Tibial nerve (tissue), 4 donors: Measurements from ENCODE around the gene MEP1B. TPM values are rescaled to one million over a fixed set of nuclear protein-coding genes. Genes with fewer than 3 reads are reported as not detected.

ENCODE experiments used
- DNase-seq, 2 donors: peaks; one replicate each; pipeline ENCODE4 v3.0.0-alpha.2; 2019; ENCODE audit warnings: low spot score in 2 of 2
- H3K27ac ChIP-seq, 4 donors: fragments of 200-600 bp; sonication (generic) in 3 of 4; one replicate each; pipeline ENCODE4 v1.5.1; 2017 to 2019; ENCODE audit warnings: mild to moderate bottlenecking in 1 of 4
- H3K27me3 ChIP-seq, 2 donors: fragments of 200-600 bp; sonication (generic) in 1 of 2; one replicate each; pipeline versions ENCODE4 v1.5.1 to v1.6.0; 2017 to 2019
- H3K36me3 ChIP-seq, 3 donors: fragments of 200-600 bp; sonication (generic); one replicate each; pipeline ENCODE4 v1.5.1; 2018 to 2019
- H3K4me1 ChIP-seq, 4 donors: fragments of 200-600 bp; sonication (generic) in 3 of 4; one replicate each; pipeline ENCODE4 v1.5.1; 2017 to 2019
- H3K4me3 ChIP-seq, 4 donors: fragments of 200-600 bp; sonication (generic) in 3 of 4; one replicate each; pipeline ENCODE4 v1.5.1; 2017 to 2019; ENCODE audit warnings: mild to moderate bottlenecking in 1 of 4, moderate library complexity in 1 of 4
- H3K9me3 ChIP-seq, 4 donors: fragments of 200-600 bp; sonication (generic) in 3 of 4; one replicate each; pipeline ENCODE4 v1.5.1; 2017 to 2019
- CTCF ChIP-seq, 5 experiments: fragments of 200-600 bp in 3 of 5; fragments of 450-650 bp in 2 of 5; sonication (generic) in 3 of 5; IDR thresholded peaks; one replicate each; pipeline ENCODE4 v1.5.1; 2016 to 2019; ENCODE audit warnings: antibody characterized with exemption in 5 of 5, mild to moderate bottlenecking in 3 of 5, moderate library complexity in 2 of 5
- EP300 ChIP-seq, 2 donors: sonication (generic); formaldehyde crosslinking; IDR thresholded peaks; one replicate each; pipeline ENCODE4 v1.6.1; 2017; ENCODE audit warnings: antibody characterized with exemption in 2 of 2, mild to moderate bottlenecking in 1 of 2
- POLR2A ChIP-seq, 2 donors: fragments of 450-650 bp; IDR thresholded peaks; one replicate each; pipeline ENCODE4 v1.6.1; 2017; ENCODE audit warnings: antibody characterized with exemption in 2 of 2, mild to moderate bottlenecking in 2 of 2, moderate library complexity in 2 of 2
- WGBS, 2 donors: methylation state at CpG; one replicate each; pipeline ENCODE4 v1.1.5; 2018; 5-methylcytosine and 5-hydroxymethylcytosine counted together
- total RNA-seq, 4 donors: library from RNA; depleted of rRNA; stranded (reverse); fragments of >200 nt; gene quantifications; one replicate each; pipeline ENCODE4 v1.1.0, GENCODE V29; 2016

The MEP1B gene
- total RNA-seq, 4 donors from 2014 or later: not detected

GRCh38 chr18:32252141-32252860 is 62.5 kb downstream of the MEP1B start:
- WGBS, 2 donors: 53 to 56% methylated on average over 8 of the region's 8 CpGs
- no peak overlapping the region for H3K4me3 ChIP-seq
- no peaks in the 10 kb centered on the region for H3K27me3 ChIP-seq
- no peak for DNase-seq
- H3K4me1 ChIP-seq: no peaks in the 10 kb centered on the region
- H3K9me3 ChIP-seq: no peaks in the 10 kb centered on the region
- H3K27ac ChIP-seq: no peak overlapping the region
- no peaks in the 10 kb centered on the region for H3K36me3 ChIP-seq
- TF ChIP-seq EP300 (IDR thresholded peaks at IDR 0.05) (no peak), CTCF (IDR thresholded peaks at IDR 0.05) (no peak), POLR2A (IDR thresholded peaks at IDR 0.05) (no peak)

GRCh38 chr18:32255570-32255969 is 65.7 kb downstream of the MEP1B start:
- H3K27ac ChIP-seq: no peak overlapping the region
- 70 to 82% methylated on average over 3 of the region's 3 CpGs for WGBS, 2 donors
- no peaks in the 10 kb centered on the region for H3K9me3 ChIP-seq
- no peaks in the 10 kb centered on the region for H3K36me3 ChIP-seq
- no peak for DNase-seq
- no peaks in the 10 kb centered on the region for H3K27me3 ChIP-seq
- H3K4me1 ChIP-seq: no peaks in the 10 kb centered on the region
- no peak for TF ChIP-seq POLR2A (IDR thresholded peaks at IDR 0.05)
- TF ChIP-seq EP300 (IDR thresholded peaks at IDR 0.05): no peak
- no peak for TF ChIP-seq CTCF (IDR thresholded peaks at IDR 0.05)
- H3K4me3 ChIP-seq: no peak overlapping the region

GRCh38 chr18:32257084-32257785 is 67.4 kb downstream of the MEP1B start:
- Histone ChIP-seq H3K4me1 (no peaks in the 10 kb centered on the region), H3K4me3 (no peak overlapping the region), H3K9me3 (no peaks in the 10 kb centered on the region), H3K36me3 (no peaks in the 10 kb centered on the region), H3K27me3 (no peaks in the 10 kb centered on the region), H3K27ac (no peak overlapping the region)
- TF ChIP-seq EP300 (IDR thresholded peaks at IDR 0.05) (no peak), CTCF (IDR thresholded peaks at IDR 0.05) (no peak), POLR2A (IDR thresholded peaks at IDR 0.05) (no peak)
- DNase-seq: no peak
- WGBS, 2 donors: 77 to 78% methylated on average over 5 of the region's 5 CpGs

GRCh38 chr18:32258148-32258547 is 68.3 kb downstream of the MEP1B start:
- 84 to 86% methylated on average over 2 of the region's 2 CpGs for WGBS, 2 donors
- Histone ChIP-seq H3K4me1 (no peaks in the 10 kb centered on the region), H3K4me3 (no peak overlapping the region), H3K9me3 (no peaks in the 10 kb centered on the region), H3K27me3 (no peaks in the 10 kb centered on the region), H3K27ac (no peak overlapping the region), H3K36me3 (no peaks in the 10 kb centered on the region)
- no peak for TF ChIP-seq POLR2A (IDR thresholded peaks at IDR 0.05)
- TF ChIP-seq CTCF (IDR thresholded peaks at IDR 0.05): no peak
- TF ChIP-seq EP300 (IDR thresholded peaks at IDR 0.05): no peak
- no peak for DNase-seq

GRCh38 chr18:32258558-32259204 is 68.8 kb downstream of the MEP1B start:
- H3K27ac ChIP-seq: no peak overlapping the region
- H3K4me1 ChIP-seq: no peaks in the 10 kb centered on the region
- no peak for DNase-seq
- TF ChIP-seq EP300 (IDR thresholded peaks at IDR 0.05): no peak
- no peak for TF ChIP-seq POLR2A (IDR thresholded peaks at IDR 0.05)
- TF ChIP-seq CTCF (IDR thresholded peaks at IDR 0.05): no peak
- no peaks in the 10 kb centered on the region for H3K36me3 ChIP-seq
- H3K9me3 ChIP-seq: no peaks in the 10 kb centered on the region
- WGBS, 2 donors: 76 to 78% methylated on average over 5 of the region's 5 CpGs
- H3K4me3 ChIP-seq: no peak overlapping the region
- no peaks in the 10 kb centered on the region for H3K27me3 ChIP-seq
